RWPE2 (cell line): Measurements from ENCODE around the gene TSC2.
A peak's percentile ranks its signal among the peaks of the same experiment; 100 is the strongest.

Experiments used
- ATAC-seq: fragments of 200-7000 bp; cut with Tn5 transposase; 3 replicates; pipeline ENCODE4 v1.9.1; 2021; ENCODE audit warnings: low read depth
- DNase-seq: peaks from one replicate; pipeline ENCODE4 v3.0.0-alpha.2; 2020; ENCODE audit warnings: low spot score
- H3K27ac ChIP-seq: fragments of 450-650 bp; 2 replicates; pipeline ENCODE4 v1.5.1; 2017; ENCODE audit warnings: mild to moderate bottlenecking; ENCODE audit not compliant: poor library complexity, severe bottlenecking
- H3K27me3 ChIP-seq: fragments of 250-450 bp; sonication (Bioruptor Pico); 2 replicates; pipeline ENCODE4 v1.5.1; 2021; ENCODE audit warnings: mild to moderate bottlenecking, moderate library complexity; ENCODE audit not compliant: insufficient read depth, poor library complexity, severe bottlenecking
- H3K36me3 ChIP-seq: fragments of 250-450 bp; sonication (Bioruptor Pico); 2 replicates; pipeline ENCODE4 v1.5.1; 2020; ENCODE audit warnings: low read depth, mild to moderate bottlenecking, moderate library complexity
- H3K4me1 ChIP-seq: fragments of 250-450 bp; sonication (Bioruptor Pico); 2 replicates; pipeline ENCODE4 v1.5.1; 2021; ENCODE audit warnings: mild to moderate bottlenecking, moderate library complexity; ENCODE audit not compliant: insufficient read depth, poor library complexity, severe bottlenecking
- H3K4me3 ChIP-seq: fragments of 250-450 bp; sonication (Bioruptor Pico); 2 replicates; pipeline ENCODE4 v1.5.1; 2021; ENCODE audit warnings: mild to moderate bottlenecking, moderate library complexity; ENCODE audit not compliant: severe bottlenecking
- H3K9me3 ChIP-seq: fragments of 250-450 bp; sonication (Bioruptor Pico); 2 replicates; pipeline ENCODE4 v1.5.1; 2021; ENCODE audit warnings: mild to moderate bottlenecking, moderate library complexity; ENCODE audit not compliant: severe bottlenecking
- CTCF ChIP-seq: fragments of 450-650 bp; IDR thresholded peaks from one replicate; pipeline ENCODE4 v1.5.1; 2017; ENCODE audit warnings: mild to moderate bottlenecking, moderate library complexity; ENCODE audit not compliant: poor library complexity, severe bottlenecking

Gene TSC2

GRCh38 chr16:2007081-2007836 is 40.5 kb upstream of the TSC2 start:
- Histone ChIP-seq H3K4me3 (peak overlapping the region; percentile 77), H3K9me3 (no peaks in the 10 kb centered on the region), H3K4me1 (peaks cover 7% of the 10 kb centered on the region), H3K27me3 (no peaks in the 10 kb centered on the region), H3K36me3 (peaks cover 47% of the 10 kb centered on the region), H3K27ac (peak overlapping the region; percentile 85)
- ATAC-seq (no peak), DNase-seq (no peak)
- TF ChIP-seq CTCF: no peak

- peak; percentile 95 for DNase-seq
- H3K36me3 ChIP-seq: peaks cover 39% of the 10 kb centered on the region
- peak overlapping the region; percentile 85 for H3K27ac ChIP-seq
- H3K9me3 ChIP-seq: no peaks in the 10 kb centered on the region
- peaks cover 7% of the 10 kb centered on the region for H3K4me1 ChIP-seq
- peak; percentile 76 for ATAC-seq
- H3K27me3 ChIP-seq: no peaks in the 10 kb centered on the region
- TF ChIP-seq CTCF: no peak
- peak overlapping the region; percentile 77 for H3K4me3 ChIP-seq
Observed at GRCh38 chr16:2008009-2008526, 39.7 kb upstream of the TSC2 start.

- Histone ChIP-seq H3K27me3 (no peaks in the 10 kb centered on the region), H3K36me3 (peaks cover 33% of the 10 kb centered on the region), H3K4me3 (peak overlapping the region; percentile 77), H3K9me3 (no peaks in the 10 kb centered on the region), H3K4me1 (peaks cover 7% of the 10 kb centered on the region), H3K27ac (peak overlapping the region; percentile 85)
- DNase-seq (no peak), ATAC-seq (no peak)
- no peak for TF ChIP-seq CTCF
Observed at GRCh38 chr16:2008631-2009163, 39.1 kb upstream of the TSC2 start.

GRCh38 chr16:2009164-2009711 is 38.5 kb upstream of the TSC2 start:
- Histone ChIP-seq H3K4me3 (peak overlapping the region; percentile 77), H3K4me1 (peaks cover 7% of the 10 kb centered on the region), H3K36me3 (peaks cover 30% of the 10 kb centered on the region), H3K27ac (peak overlapping the region; percentile 85), H3K27me3 (no peaks in the 10 kb centered on the region), H3K9me3 (no peaks in the 10 kb centered on the region)
- TF ChIP-seq CTCF: no peak
- no peak for ATAC-seq
- no peak for DNase-seq
